HG03175 (cell line): ENCODE results near the gene LIN37.

ENCODE experiments used
- ATAC-seq: cut with Tn5 transposase; IDR thresholded peaks from one replicate; pipeline ENCODE4 v1.9.1; 2021; ENCODE audit warnings: mild to moderate bottlenecking, moderate library complexity; ENCODE audit not compliant: unreplicated experiment

LIN37 gene

DNA sequence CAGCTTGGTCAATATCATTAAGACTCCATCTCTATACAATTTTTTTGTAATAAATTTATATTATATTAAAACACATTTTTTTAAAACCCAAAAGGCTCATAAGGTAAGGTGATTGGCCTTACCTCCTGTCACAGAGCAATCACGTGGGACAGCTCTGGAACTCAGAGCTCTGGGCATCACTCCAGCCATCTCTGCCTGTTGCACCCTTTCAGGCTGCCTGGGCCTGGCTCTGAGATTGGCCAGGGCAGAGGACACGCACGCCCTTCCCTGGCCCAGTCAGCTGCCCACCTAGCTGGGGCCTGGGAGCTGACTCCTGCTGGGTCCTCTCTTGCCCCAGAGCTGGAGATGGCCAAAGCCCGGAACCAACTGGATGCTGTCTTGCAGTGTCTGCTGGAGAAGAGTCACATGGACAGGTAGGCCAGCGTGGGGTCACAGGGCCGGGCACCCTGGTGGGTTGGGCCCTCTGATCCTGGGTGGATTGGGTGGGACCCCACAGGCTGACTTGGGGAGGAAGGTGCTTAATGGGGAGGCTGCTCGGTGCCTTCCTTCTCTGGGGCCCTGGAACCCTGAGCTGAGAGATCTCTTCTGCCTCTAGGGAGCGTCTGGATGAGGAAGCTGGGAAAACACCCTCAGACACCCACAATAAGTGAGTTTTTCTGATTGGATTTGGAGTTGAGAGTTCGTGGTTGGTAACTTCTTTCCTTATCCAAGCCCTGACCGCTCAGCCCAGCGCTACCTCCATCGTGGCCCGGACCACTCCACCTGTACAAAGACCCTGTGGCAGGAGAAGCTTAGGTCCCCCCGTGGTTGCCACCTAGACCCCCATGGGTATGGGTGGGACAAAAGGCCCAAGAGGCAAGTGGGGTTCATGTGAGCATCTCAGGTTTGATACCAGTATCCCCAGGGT, 3.7 kb downstream of the LIN37 start:
- ATAC-seq, result no peak

DNA sequence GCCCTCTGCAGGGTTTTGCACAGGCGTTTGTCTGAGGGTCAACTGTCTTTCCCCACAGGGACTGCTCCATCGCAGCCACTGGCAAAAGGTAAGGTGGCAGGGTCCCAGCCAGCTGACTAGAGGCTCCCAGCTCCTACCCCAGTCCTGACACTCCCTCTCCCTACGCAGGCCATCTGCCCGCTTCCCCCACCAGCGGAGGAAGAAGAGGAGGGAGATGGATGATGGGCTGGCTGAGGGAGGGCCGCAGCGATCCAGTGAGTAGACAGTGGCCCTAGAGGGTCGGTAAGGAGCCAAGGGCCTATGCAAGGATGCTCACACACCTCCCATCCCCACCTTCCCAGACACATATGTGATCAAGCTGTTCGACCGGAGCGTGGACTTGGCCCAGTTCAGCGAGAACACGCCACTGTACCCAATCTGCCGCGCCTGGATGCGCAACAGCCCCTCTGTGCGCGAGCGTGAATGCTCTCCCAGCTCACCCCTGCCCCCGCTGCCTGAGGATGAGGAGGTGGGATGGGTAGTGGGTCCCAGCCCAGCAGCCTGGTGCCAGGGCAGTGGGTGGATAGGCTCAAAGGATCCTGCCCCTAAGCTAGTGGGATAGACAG, 4.5 kb downstream of the LIN37 start:
- ATAC-seq, result no peak

DNA sequence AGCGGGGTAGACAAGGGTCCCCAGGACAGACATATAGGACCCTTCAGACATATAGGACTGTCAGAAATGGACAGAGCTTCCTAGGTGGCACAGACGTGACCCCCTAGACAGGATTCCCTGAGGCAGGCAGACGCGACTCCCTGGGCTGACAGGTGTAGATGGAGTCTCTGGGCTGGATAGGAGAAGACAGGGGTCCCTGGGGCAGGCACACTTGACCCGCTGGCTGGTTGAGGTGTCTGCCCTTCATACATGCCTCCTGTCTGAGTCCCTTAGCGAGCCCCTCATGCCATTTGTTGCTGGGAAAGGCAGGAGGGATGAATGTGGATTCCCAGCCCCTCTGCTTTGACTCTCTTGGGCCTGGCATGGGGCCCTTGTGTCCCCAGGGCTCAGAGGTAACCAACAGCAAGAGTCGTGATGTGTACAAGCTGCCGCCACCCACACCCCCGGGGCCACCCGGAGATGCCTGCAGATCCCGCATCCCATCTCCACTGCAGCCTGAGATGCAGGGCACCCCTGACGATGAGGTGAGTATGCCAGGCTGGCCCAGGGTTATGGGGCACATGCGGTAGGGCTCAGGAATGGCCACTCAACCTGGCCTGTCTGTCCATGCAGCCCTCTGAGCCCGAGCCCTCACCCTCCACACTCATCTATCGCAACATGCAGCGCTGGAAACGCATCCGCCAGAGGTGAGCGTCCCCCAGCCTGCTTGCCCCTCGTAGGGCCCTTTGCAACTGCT, 5.4 kb downstream of the LIN37 start:
- no peak for ATAC-seq

DNA sequence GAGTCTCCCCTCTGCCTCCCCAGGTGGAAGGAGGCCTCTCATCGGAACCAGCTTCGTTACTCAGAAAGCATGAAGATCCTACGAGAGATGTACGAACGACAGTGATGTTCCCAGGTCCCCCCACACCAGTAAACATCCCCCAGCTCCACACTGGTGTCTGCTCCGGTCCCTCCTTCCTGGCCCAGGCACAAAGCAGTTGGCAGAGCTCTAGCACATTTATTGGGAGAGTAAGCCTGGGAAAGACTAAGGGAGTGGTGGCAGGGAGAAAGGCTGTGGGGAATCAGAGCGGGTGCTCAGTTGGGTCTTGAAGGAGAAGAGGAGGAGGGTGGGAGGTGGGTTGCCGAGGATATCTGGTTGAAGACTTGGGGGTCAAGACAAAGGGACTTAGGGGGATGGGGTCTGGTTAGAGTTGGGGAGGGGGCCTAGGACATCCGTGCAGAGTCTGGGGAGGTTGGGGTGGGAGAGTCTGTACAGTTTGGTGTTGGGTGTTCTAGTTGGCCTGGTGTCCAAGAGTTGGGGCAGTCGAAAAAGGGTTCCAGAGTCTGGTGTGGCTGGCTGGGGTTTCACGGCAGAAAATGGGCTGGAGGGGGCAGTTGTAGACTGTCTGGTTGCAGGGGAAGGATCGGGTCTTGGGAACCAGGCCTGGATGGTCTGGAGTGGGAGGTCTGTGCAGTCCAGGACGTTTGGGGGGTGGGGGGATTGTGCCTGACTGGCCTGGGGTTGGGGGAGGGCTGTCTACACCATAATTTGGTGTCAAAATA, 6.2 kb downstream of the LIN37 start:
- no peak for ATAC-seq

DNA sequence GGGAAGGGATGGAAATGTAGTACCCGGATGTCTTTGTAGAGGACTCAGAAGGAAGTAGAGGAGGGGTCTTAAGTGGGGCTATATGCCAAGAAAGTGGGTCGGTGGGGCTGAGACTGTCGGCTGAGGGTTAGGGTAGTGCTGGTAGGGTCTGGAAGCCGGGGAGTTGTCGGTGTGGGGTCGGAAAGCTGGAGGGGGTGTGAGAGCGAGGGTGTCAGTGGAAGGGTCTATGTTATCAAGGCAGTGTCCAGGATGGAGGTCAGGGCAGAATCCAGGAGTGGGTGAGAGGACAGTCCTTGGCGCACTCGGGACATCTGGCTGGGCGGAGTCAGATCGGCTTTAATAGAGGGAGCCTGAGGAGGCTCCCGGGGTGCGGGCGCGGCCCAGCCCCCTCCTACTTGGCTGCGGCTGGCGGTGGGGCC, 6.8 kb downstream of the LIN37 start:
- ATAC-seq, result no peak

DNA sequence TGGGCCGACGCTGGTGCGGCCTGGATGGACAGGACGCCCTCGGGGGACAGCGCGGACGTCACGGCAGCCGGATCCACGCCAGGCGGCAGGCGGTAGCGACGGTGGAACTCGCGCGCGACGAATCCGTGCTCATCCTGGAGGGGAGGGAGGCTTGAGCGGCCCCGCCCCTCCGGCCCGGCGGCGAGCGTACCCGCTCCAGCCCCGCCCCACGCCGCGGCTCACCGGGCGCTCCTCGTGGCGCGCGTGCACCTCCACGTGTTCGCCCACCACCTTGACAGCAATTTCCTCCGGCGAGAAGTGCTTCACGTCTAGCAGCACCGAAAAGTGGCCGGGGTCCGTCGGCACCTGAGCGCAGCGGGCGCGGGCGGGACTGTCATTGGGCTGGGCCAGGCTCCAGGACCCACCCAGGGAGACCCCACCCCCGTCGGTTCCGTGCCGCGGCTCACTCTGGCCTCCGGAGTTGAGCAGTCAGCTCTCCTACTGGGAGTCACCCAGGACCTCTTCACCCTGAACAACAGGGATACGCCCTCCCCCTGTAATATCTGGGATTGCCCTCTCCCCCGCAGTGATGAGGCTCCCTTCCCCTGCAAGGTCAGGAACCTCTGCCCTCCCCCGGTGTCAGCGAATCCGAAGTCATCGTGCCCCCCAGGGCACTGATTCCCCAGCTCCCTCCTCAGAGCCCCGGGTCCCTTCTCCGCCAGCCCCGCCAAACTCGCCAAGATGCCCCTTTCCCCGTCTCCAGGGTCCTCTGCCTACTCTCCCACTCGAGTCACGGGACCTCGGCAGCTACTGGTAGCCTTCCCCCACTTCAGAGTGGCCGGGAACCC, 7.4 kb downstream of the LIN37 start:
- no peak for ATAC-seq

DNA sequence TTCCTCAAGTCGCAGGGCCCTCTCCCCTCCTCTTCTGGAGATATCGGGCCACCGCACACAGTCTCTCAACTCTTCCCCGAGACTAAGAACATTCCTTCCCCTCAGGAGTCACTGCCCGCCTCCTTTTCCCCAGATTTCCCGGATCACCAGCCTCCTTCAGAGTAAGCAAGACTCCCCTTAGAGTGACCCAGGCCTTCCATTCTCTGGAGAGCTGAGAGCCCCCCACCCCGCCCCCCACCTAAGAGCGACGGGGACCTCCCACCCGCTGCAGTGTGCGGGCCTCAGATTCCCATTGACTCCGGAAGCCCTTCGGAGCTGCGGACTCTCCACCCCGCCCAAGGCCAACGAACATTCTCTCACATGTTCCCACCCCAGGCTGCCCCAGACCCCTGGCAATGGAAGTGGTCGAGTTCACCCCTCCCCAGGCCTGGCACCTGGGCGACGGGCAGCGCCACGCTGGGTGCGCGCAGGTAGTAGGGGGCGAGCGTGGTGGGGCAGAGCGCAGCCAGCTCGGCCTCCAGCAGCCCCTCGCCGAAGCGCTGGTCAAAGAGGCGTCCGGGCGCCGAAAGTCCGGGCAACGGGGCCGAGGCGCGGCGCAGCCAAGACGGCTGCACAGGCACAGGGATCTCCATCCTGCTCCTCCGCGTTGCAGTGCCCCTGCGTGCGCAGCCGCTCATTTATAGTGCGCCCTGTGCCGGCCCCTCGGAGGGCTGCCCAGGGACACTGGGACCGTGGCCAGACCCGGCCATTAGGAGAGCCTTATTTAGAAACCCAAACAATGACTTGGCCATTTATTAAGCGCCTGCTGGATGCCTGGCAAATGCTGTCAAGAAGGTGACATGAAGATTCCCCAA, 8.2 kb downstream of the LIN37 start, which contains the start of gene HSPB6:
HSPB6 (minus strand) TSS at position 653 of the 854 bp plus-strand sequence; CDS start at position 632, 21 bp downstream.
- no peak for ATAC-seq

DNA sequence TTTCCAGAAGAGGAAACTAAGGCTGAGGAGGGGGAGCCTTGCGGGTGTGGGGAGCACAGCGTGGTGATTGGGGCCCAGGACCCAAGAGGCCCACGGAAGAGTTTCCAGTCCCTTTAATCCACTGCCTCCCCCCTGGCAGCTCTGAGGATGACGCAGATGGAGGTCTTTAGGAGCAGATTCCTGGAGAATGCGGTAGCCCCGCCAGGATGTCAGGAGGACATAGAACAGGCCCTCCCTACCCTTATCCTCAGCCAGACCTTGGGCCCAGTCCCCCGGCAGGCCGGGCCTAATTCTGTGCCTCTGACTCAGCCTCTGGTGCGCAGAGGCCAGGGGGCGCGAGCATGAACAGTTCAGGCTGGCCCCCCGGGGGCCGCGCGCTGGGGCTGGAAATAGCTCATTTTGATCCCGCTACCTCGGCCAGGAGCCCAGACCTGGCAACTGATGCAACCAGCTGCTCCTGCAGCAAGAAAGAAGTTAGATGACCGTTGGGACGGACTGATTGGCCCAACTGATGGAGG, 8.9 kb downstream of the LIN37 start:
- peak; percentile 7 for ATAC-seq

DNA sequence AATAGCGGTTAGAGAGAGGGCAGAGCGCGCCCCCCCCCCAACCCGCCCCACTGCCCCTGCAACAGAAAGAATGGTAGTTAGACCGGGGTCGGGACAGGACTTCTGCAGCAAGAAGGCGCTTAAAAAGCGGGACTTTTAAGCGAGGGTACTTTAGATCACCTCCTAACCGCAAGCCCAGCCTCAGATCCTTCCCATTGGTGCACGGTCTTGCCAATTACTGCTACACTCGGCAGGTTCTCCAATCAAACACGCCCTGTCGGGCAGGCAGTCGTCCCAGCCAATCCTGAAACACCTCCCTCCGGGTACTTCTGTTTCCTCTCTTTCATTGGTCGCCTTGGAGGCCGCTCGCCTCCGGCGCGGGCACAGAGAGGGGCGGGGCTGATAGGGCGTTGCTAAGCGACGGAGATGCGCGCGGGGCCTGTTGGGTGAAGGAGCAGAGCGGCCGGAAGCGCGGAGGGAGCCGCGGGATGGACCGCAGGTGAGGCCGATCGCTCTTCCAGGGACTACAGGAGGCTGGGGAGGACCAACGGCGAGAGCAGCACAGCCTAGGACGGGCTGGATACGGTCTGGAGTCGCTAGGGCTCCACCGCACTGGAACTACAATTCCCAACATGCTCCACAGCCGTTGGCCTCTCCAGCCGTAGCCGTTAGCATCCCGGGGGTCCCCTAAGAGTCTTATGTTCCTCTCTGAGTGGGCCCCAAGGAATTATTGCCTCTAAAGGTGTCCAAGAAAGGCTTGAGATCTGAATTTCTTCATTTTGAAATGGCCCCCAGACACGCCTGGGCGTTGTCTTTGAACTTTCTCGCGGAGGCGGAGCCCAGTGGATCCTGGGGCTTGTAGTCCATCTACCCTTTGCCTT, 9.6 kb downstream of the LIN37 start, which contains the start of gene PROSER3:
PROSER3 (plus strand) TSS at position 428 of the 860 bp plus-strand sequence; CDS start at position 468, 40 bp downstream.
- ATAC-seq, result peak; percentile 98

DNA sequence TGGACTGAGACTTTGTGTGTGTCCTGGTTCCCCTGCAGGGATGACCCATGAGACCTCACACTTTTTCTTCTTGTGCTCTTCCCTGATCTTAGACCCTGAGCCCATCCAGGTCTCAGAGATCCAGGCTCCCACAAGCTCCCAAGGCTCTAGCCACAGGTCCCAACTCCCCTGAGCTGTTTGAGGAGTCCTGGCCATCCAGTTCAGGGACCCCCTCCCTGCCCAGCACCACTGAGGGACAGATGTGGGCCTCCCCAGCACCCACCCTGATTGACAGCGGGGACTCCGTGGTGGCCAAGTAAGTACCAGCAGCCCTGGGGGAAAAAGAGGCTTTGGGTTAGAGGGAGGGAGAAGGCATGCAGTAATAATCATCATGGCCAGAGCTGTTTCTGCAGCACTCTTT, 11.3 kb downstream of the LIN37 start:
- no peak for ATAC-seq

DNA sequence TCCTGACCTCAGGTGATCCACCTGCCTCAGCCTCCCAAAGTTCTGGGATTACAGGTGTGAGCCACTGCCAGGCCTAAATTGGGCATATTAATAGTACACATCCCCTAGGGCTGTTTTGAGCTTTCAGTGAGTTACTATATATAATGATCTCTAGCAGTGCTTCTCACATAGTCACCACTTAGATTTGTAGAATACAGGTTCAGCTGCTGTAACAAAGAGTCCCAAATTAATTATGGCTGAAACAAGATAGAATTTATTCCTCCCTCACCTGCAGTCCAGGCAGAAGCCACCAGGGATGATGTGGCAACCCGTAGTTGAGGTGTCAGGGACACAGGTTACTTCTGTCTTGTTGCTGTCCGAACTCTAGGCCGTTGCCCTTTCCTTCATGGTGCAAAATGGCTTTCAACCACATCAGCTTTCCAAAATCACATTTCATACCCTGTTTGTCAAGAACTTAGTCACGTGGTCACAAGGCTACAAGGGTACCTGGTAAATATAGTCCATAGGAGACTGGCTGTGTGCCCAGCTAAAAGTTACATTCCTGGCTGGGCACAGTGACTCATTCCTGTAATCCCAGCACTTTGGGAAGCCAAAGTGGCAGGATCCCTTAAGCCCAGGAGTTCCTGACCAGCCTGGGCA, 12.5 kb downstream of the LIN37 start:
- ATAC-seq, result no peak

DNA sequence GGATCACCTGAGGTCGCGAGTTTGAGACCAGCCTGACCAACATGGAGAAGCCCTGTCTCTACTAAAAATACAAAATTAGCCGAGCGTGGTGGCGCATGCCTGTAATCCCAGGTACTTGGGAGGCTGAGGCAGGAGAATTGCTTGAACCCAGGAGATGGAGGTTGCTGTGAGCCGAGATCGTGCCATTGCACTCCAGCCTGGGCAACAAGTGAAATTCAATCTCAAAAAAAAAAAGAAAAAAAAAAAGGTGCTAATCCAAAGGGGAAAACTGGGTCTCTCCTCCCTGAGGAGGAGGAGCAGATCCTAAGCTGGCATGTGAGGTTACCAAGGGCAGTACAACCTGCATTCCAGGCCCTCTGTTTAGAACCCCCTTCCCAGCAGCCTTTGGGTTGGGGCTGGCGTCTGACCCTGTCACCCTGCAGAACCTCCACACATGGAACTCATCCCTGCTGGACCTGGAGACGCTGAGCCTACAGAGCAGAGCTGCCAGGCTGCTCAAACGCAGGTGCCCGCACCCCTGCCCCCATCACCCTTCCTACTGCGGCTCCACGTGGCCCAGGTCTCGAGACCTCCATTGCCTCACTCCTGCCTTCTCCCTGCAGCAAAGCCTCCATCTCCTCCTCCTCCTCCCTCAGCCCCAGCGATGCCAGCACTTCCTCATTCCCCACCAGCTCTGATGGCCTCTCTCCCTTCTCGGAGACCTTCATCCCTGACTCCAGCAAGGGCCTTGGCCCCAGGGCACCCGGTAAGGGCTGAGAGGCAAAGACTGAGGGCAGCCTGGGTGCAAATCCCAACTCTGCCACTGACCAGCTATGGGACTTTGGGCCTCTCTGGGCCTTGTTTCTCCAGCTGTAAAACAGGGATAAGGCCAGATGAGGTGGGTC, 16.3 kb downstream of the LIN37 start:
- ATAC-seq, result no peak

DNA sequence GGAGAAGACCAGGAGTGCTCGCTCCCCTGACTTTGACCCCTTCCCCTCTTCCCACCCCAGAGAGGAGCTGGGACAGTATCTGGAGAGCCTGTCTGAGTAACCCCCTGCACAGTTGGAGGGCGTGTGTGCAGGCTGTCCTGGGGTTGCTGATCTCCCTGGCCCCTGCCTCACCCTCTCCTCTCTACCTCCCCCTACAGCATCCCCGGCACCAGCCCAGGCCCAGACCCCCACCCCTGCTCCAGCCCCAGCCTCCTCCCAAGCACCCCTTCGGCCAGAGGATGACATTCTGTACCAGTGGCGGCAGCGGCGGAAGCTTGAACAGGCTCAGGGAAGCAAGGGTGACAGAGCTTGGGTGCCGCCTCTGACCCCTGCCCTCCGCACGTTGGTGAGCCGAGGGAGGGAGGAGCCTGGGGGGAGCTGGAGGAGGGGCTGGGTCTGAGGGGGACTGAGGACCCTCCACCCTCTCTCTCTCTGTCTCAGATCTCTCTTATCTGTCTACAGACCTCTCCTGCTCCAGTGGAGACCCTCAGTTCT, 18.3 kb downstream of the LIN37 start:
- no peak for ATAC-seq

DNA sequence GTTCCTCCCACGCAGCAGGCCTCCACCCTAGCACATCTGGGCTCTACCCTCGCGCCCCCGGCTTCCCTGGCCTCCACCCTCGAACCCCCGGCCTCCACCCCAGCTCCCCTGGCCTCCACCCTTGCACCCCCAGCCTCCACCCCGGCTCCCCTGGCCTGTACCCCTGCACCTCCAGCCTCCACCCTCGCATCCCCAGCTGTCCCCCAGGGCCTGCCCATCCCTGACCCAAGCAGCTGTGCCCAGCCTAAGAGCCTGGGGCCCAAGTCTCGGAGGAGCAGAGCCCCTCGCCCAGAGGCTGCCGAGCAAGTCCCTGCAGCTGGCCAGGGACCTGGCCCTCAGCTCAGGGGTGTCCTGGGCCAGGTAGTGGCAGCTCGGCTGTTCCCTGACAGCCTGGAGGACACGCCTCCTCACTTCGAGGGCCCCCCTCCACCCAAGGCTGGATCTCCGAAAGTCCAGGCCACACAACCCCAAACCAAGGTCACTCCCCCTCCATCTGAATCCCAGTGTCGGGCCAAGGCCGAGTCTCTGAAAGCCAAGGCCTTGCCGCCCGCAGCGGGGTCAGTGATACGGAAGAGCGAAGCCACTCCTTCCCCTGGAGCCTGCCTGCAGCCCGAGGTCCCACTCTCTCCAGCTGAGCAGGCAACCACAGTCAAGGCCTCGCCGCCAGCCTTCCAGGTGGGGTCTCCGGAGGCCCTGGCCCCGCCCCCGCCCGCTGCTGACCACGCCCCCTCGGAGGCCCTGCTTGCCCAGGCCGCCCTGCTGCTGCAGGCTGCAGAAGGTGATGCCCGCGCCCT, 19.1 kb downstream of the LIN37 start:
- ATAC-seq, result no peak

DNA sequence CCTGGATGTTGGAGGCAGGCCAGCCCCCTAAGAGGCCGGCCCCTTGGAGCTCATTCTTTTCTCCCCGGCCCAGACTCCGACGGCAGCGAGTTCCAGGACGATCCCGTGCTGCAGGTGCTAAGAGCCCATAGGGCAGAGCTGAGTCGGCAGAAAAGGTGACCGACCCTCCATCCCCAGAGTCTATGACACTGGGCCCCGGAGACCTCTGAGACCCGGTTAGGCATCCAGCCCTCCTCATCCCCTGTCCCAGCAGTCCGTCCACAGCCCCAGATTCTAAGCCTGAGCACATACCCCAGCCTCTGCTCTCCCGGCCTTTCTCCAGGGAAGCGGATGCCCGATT, 19.7 kb downstream of the LIN37 start:
- ATAC-seq, result no peak
